HEK293 (cell line): ENCODE results near the gene KIF1A.

Experiments used
- ZNF510 ChIP-seq: fragments of 450-650 bp; formaldehyde crosslinking; IDR thresholded peaks from 2 replicates; pipeline ENCODE4 v1.5.1; 2018; ENCODE audit warnings: mild to moderate bottlenecking, missing genetic modification characterization, missing biosample characterization; ENCODE audit not compliant: insufficient replicate concordance
- ZNF560 ChIP-seq: fragments of 450-650 bp; formaldehyde crosslinking; IDR thresholded peaks from 2 replicates; pipeline ENCODE4 v1.5.1; 2017; ENCODE audit warnings: missing biosample characterization, missing genetic modification characterization, borderline replicate concordance
- ZNF639 ChIP-seq: fragments of 450-650 bp; formaldehyde crosslinking; IDR thresholded peaks from 2 replicates; pipeline ENCODE4 v1.5.1; 2016; ENCODE audit warnings: missing biosample characterization, missing genetic modification characterization
- ZNF837 ChIP-seq: fragments of 450-650 bp; formaldehyde crosslinking; IDR thresholded peaks from 2 replicates; pipeline ENCODE4 v1.5.1; 2016; ENCODE audit warnings: missing biosample characterization, missing genetic modification characterization

- TF ChIP-seq ZNF837 (no peak), ZNF560 (tag by site-specific recombination) (no peak), ZNF639 (tag by site-specific recombination) (no peak), ZNF510 (tag by site-specific recombination) (no peak)
These were observed 83.5 kb downstream of the KIF1A start for GRCh38 chr2:240736281-240737250.
